DOHH2 (cell line): ENCODE results near the gene COLQ.

ENCODE experiments used
- EZH2phosphoT487 ChIP-seq: fragments of 200-600 bp; sonication (generic); IDR thresholded peaks from 2 replicates; pipeline ENCODE4 v1.6.1; 2017; ENCODE audit warnings: borderline replicate concordance, mild to moderate bottlenecking, antibody characterized with exemption, low read length, moderate library complexity, mixed read lengths
- TF ChIP-seq, protein P1 (sequence below): fragments of 200-600 bp; sonication (generic); IDR thresholded peaks from one replicate; pipeline ENCODE4 v1.5.1; 2014; ENCODE audit warnings: antibody characterized with exemption, mild to moderate bottlenecking, low read depth, low read length; ENCODE audit not compliant: poor library complexity, severe bottlenecking

DNA sequence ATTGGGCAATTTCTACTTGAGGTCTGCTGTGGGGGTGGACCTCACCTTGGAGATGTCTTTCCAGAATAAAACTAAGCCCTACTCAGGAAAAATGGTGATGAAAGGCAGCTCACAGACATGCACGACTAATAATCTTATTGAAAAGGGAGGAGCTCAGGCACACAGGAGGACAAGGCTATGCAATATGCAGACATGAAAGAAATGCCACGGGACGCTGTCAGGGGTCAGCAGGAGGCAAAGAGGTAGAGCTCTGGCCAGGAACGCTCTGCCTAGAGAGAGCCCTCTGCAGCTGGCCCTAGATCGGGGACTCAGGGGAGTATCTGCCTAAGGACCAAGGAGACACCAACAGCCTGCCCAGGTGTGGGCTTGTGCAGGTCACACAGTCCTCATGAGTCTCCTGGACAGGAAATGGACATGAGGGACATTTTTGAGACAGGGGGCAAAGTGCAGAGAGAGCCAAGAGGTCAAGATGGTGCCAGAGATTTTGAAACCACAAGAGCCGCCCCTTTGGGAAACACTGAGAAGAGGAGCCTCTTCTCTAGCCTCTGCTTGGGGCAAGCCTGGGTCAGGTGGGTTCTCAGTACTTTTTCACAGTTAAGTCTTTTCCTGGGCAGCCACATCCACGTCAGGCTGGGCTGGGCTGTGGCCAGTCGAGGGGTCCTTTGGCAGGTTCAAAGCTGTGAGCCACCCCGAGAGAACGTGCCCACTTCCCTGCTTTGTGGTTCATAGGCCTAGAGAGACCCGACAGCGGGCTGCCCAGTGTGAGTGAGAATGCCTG, 70.9 kb downstream of the COLQ start:
- TF ChIP-seq, protein P1, sequence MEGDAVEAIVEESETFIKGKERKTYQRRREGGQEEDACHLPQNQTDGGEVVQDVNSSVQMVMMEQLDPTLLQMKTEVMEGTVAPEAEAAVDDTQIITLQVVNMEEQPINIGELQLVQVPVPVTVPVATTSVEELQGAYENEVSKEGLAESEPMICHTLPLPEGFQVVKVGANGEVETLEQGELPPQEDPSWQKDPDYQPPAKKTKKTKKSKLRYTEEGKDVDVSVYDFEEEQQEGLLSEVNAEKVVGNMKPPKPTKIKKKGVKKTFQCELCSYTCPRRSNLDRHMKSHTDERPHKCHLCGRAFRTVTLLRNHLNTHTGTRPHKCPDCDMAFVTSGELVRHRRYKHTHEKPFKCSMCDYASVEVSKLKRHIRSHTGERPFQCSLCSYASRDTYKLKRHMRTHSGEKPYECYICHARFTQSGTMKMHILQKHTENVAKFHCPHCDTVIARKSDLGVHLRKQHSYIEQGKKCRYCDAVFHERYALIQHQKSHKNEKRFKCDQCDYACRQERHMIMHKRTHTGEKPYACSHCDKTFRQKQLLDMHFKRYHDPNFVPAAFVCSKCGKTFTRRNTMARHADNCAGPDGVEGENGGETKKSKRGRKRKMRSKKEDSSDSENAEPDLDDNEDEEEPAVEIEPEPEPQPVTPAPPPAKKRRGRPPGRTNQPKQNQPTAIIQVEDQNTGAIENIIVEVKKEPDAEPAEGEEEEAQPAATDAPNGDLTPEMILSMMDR = no peak
- TF ChIP-seq EZH2phosphoT487 = no peak
